Left hindlimb (tissue), 1 donor: ENCODE measurements around the gene NEK10.
A peak's percentile ranks its signal among the peaks of the same experiment; 100 is the strongest.
"Not testable (repeated sequence)": the region's sequence is repeated elsewhere in the genome, so short reads cannot be mapped to it uniquely, and the experiment has no call there.

ENCODE experiments used
- DNase-seq: peaks from one replicate; pipeline ENCODE4 v3.0.0-alpha.2; 2018

Gene NEK10

GRCh38 chr3:27353221-27353620, 16.0 kb downstream of the NEK10 start:
- no peak for DNase-seq

DNA sequence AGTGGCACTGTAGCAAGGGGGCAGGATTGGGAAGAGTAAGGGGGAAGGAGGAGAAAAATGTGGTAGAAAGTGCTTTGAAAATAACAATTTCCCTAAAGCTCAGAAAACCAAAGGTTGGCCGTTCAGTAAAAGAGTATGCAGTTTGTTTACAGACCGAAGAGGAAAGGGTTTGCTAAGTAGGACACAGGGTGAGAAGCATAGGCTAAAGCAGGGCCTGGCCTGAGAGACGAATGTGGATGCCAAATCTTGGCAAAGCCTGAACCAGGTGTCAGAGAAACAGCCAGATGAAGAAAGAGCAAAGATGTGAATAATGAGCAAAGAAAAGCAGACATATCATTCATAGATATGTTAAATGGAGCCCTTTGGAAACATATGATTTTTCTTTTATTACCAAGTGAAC, 17.1 kb downstream of the NEK10 start:
- DNase-seq: no peak

DNA sequence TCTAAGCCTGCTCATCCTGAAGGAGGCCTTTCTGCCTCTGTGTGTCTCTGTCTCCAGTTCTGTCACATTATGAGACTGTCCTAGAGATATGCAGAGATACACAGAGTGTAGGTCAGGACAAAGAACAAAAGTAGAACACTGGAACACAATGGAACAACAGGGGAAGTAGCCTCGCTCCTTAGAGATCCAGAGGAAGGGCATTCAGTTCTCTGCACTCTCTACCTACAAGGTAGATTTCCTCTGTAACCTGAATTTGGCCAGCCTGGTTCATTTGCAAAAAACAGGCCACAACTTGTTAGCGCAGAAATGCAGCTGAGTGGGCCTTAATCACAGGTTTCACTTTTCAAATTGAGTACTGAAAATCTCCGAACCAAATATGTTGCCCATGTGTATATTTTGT, 19.4 kb downstream of the NEK10 start:
- no peak for DNase-seq

DNA sequence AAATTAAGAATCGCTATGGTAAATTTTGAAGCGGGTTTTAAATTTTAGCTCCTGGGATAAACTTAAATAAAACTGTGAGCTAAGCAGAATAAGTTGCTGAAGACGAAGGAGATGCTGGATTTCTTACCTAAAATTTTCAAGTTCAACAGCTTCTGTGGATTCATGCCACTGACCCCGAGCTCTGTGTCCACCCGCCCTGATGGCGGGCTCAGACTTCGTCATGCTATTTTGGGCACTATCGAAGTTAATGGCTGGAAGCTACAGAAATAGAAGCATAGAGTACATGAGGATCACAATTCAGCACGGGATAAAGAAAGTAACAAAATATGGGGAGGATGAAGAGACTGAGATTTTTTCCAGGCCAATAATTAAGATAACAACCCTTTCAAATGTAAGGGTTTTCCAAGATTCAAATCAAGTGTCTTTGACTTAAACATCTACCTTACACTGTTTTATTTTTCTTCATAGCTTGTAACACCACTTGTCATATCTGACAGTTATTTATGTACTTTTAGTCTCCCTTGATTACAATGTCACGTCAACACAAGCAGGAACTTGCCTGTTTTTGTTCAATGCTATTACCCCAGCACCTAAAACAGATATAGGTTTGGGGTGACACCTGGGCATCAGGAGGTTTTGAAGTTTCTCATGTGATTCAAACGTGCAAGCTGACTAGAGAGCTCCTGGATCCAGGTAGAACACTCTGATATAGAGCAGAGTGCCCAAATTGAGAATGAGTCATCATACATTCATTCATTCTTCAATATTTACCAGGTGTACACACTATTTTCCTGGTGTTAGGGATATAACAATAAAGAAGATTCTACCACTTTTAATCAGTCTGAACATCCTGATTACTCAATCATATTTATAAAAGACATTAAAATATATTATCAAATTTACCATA, 23.0 kb downstream of the NEK10 start:
- DNase-seq: no peak

DNA sequence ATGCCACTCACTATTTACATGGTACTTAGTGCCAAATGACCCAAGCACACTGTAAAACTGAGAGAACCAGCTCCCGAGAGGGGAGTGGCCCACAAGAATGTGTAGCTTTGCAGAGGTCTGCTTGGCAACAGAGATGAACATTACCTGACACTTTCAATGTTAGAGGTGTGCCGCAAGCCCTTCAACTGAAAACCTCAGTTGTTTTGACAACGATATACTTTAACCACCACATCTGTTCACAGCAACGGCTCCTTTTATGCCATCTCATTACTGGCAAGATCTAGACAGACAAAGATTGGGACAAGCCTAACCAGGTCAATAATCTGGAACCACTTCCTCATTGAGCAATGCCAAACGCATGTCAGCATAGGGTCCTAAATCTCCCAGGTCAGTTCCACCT, 23.7 kb downstream of the NEK10 start:
- no peak for DNase-seq

DNA sequence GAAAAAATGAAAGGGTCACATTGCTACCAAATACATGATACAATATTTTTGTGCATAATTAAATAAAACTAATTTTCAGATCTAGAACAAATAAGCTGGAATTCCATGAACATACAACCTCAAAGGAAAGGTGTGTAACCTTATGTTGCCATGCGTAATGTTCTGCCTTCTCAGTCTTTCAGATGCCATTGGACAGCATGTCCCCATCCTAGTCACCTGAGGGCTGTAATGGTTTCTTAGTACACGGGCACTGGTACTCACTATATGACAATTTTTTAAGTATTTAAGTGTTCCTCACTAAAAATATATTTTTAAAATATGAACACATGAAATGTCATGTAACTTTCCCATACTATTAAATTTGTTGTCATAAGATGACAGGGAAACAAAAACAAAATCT, 24.1 kb downstream of the NEK10 start:
- DNase-seq: no peak

DNA sequence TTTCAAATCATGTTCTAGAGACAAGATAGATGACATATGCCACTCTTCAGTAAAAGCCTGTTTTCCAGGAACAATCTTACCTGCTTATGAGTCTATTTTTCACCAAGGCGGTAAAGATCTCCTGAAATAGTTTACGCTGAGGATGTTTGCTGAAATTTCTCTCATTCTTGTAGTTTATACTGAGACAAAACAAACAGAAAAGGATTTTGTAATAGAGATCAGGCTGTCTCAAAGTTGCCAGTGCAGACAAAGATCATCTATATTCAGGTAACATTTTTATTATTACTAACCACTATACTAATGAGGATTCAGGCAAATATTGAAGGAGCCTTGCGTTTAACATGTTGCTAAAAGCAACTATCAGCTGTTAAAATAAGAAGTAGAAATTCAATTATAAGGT, 25.0 kb downstream of the NEK10 start:
- DNase-seq: no peak

DNA sequence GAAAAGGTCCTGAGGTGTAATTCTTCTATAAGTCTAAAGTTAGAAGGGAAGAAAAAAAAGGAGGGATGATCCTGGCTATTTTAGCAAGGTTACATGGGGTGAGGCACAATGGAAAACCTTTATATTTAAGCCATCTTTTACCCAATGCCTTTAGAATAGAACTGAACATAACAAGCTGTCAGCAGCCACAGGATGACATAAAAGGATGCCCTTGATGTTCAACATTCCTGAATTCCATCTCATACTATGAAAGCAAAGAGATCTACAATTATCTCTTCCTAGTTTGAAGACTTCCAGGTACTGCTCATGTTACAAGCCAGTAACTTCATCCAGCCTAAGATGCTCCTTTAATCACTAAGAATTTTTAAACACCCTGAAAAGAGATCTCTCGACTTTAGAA, 26.9 kb downstream of the NEK10 start:
- no peak for DNase-seq

GRCh38 chr3:27340534-27340933, 28.6 kb downstream of the NEK10 start:
- DNase-seq: no peak

DNA sequence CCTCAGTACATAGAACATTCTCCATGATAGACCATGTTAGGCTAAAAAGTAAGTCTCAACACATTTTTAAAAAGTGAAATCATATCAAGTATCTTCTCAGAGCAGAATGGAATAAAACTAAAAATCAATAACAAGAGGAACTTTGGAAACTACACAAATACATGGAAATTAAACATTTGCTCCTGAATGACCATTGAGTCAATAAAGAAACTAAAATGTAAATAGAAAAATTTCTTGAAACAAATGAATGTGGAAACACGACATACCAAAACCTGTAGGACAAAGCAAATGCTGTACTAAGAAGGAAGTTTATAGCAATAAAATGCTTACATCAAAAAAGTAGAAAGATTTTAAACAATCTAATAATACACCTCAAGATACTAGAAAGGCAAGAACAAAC, 33.6 kb downstream of the NEK10 start:
- DNase-seq: no peak

DNA sequence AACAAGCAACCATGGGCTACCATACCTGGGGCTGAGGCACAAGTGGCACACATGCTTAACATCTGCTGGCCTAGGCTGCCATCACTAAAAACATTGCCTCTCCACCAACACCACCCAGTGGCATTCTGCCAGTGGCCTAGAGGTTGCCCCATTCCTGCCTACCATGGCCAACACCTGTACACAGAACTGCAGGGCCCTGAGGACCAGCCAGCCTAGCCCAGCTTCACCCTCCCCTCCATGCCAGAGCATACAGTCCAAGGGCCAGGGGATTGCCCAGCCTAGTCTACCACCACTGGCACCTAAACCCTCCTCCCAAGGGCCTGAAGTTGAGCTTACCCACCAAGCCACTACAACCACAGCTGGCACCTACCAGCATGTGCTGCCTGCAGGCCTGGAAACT, 35.3 kb downstream of the NEK10 start:
- DNase-seq: no peak

DNA sequence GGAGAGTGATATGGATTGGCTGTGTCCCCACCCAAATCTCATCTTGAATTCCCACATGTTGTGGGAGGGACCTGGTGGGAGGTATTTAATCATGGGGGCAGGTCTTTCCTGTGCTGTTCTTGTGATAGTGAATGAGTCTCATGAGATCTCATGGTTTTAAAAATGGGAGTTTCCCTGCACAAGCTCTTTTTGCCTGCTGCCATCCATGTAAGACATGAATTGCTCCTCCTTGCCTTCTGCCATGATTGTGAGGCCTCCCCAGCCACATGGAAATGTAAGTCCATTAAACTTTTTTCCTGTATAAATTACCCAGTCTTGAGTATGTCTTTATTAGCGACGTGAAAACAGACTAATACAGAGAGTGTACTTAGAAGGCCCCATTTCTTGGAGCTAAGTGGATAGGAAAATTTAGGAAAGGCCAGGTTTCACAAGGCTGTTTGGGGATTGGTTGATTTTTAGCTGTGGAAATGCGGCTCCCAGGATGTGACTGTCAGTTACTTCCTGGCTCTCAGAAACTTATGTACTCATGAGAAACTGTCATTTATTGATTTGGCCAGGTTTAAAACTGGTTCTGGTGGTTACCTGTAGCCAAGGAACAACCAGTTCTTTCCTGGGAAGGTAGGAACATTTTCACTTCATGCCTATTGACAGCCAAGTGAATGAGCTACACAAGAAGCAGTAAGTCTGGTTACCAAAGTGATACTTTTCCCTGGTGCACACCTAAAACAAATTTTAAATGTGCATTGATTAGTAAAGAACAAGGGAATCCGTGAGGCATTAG, 40.0 kb downstream of the NEK10 start:
- not testable (repeated sequence) for DNase-seq

DNA sequence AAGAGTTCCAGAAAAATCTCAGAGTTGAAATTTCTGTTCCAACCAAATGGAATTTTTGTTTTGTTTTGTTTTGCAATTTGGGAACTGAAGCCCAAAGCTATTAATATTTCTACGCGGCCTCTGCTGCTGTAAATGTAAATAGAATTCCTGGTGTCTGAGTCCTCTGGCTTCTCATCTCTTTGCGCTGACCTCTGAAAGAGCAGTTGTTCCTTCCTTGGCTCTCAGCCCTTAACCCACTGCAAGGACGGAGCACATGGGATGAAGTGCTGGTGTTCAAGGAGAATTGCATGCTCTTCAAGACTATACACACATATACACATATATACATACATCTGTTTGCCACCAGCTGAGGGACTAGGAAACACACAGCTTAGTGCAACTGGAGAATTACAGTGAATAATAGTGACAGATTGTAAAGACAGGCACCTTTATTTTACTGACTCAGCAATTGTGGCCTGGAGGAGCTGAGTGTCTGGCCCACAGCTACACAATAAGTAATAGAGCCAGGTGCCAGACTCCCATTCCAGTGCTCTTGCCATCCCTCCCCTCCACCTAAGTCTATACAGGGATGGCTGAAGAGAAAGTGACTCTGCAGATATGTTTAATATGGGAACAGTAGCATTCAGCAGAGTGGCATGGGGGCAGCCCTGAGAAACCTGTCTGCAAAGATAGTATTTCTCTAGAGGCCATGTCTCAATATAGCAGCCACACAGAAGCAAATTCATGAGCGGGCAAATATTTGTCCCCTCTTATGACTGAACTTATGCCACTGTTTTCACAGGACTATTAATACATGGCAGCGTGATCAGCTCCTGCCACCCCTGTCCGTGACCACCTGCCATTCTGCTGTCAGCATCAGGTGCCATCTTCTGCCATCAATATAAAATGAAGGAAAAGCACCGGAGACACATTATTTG, 42.3 kb downstream of the NEK10 start:
- peak; percentile 33 for DNase-seq

- DNase-seq: no peak
These were observed 43.0 kb downstream of the NEK10 start for GRCh38 chr3:27326202-27326601.

DNA sequence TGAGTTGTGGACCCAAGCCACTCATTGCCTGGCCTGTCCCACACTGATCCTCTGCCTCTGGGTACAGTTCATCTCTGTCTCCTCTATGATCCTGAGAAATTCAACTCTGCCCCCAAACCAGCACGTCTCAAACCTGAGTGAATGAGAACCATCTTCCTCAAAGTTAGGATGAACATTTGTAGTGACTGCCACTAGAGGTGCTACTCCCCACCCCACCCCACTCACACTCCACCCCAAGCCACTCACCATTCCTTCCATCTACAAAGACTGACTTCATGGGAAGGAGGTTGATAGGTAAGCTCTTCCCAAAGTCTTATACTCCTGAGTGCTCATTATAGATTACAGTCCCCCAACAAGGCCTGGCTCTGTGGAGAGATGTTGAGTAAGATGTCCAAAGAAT, 43.8 kb downstream of the NEK10 start:
- DNase-seq: no peak

GRCh38 chr3:27324686-27325085, 44.5 kb downstream of the NEK10 start:
- DNase-seq: no peak

- no peak for DNase-seq
These were observed 46.1 kb downstream of the NEK10 start for GRCh38 chr3:27323087-27323570.

DNA sequence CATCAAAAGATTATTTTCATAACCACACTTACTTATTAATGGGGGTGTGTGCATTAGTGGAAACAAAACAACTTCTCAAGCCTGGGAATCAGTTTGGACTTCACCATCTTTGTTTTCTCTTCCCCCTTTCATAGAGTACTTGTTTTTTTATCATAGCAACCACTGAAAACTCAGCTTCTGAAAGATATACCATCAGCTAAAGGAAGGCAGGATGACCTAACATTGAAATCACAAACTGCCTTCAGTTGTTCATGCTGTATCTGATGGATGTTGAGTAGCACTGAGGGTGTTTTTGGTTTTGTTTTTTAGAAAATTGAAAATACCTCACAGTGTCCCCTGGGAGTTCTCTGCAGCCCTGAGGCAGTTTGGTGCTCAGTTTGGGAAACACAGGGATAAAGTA, 46.5 kb downstream of the NEK10 start:
- no peak for DNase-seq

GRCh38 chr3:27319847-27320526, 49.2 kb downstream of the NEK10 start:
- no peak for DNase-seq

GRCh38 chr3:27319304-27319703, 49.9 kb downstream of the NEK10 start:
- no peak for DNase-seq

GRCh38 chr3:27317096-27317495, 52.1 kb downstream of the NEK10 start:
- no peak for DNase-seq

GRCh38 chr3:27315003-27315402, 54.2 kb downstream of the NEK10 start:
- no peak for DNase-seq
